Fibroblast of mammary gland (primary cell): Measurements from ENCODE around the gene HDAC3.

ENCODE experiments used
- DNase-seq: peaks from one replicate; pipeline ENCODE4 v3.0.0-alpha.2; 2010; ENCODE audit warnings: low read depth
- H3K4me3 ChIP-seq: 2 replicates; pipeline ENCODE4 v1.5.1; 2011; ENCODE audit warnings: low read depth, mild to moderate bottlenecking, low read length, moderate library complexity; ENCODE audit not compliant: control insufficient read depth
- TF ChIP-seq, protein P1 (sequence below): conservative IDR thresholded peaks from 2 replicates; pipeline ENCODE4 v1.5.1; 2011; ENCODE audit warnings: low read depth, low read length, inconsistent platforms; ENCODE audit not compliant: control insufficient read depth, insufficient read depth

HDAC3 gene

DNA sequence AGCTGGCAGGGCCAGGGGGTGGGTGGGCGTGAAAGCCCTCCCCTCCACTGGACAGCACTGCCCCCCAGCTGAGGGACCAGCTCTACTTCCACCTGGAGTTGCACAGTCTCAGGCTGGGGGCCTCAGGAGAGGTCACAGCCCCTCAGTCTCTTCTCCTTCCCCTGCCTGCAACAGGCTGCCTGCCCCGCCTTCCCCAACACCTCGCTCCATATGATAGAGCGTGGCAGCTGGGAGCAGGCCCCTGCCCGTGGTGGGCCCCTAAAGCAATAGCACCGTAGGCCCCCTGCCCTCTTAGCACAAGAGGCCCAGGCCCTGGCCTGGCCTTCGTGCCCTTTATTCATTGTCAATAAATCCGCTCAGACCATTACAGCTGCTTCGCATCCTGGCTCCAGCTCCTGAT, 4.0 kb upstream of the HDAC3 start:
- no peak overlapping the region for H3K4me3 ChIP-seq
- TF ChIP-seq, protein P1, sequence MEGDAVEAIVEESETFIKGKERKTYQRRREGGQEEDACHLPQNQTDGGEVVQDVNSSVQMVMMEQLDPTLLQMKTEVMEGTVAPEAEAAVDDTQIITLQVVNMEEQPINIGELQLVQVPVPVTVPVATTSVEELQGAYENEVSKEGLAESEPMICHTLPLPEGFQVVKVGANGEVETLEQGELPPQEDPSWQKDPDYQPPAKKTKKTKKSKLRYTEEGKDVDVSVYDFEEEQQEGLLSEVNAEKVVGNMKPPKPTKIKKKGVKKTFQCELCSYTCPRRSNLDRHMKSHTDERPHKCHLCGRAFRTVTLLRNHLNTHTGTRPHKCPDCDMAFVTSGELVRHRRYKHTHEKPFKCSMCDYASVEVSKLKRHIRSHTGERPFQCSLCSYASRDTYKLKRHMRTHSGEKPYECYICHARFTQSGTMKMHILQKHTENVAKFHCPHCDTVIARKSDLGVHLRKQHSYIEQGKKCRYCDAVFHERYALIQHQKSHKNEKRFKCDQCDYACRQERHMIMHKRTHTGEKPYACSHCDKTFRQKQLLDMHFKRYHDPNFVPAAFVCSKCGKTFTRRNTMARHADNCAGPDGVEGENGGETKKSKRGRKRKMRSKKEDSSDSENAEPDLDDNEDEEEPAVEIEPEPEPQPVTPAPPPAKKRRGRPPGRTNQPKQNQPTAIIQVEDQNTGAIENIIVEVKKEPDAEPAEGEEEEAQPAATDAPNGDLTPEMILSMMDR: no peak
- no peak for DNase-seq

DNA sequence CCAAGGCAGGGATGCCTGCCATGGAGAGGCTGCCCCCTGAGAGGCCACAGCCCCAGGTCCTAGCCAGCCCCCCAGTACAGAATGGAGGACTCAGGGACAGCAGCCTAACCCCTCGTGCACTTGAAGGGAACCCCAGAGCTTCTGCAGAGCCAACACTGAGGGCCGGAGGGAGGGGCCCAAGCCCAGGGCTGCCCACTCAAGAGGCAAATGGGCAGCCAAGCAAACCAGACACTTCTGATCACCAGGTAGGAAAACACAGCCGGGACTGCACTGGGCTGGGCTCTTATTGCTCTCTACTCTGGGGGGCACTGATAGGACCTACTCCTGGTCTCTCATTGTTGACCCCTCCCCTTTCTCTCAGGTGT, 3.4 kb upstream of the HDAC3 start:
- TF ChIP-seq, protein P1: no peak
- no peak overlapping the region for H3K4me3 ChIP-seq
- DNase-seq: no peak

DNA sequence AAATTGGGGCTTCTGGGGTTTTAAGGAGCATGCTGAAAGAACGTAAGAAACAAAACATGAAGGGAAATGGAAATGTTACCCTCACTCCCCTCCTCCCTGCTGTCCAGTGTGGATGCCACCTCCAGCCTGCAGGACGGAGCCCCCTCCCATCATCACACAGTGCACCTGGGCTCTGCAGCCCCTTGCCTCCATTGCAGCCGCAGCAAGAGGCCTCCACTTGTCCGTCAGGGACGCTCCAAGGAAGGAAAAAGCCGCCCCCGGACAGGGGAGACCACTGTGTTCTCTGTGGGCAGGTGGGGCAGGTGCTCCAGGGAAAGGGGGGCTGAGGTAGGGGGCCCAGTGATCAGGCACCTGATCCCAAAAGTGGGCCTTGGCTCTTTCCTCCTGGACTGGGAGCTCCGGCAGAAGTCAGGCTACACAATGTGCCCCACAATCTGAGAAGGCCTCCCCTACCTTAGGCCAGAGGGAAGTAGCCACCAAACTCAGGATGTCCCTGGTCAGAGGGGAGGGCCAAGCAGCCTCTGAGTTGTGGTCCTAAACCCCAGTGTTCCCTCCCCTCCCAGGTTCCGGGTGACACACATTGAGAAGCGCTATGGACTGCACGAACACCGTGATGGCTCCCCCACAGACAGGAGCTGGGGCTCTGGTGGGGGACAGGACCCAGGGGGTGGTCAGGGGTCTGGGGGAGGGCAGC, 2.9 kb upstream of the HDAC3 start:
- no peak for DNase-seq
- H3K4me3 ChIP-seq: no peak overlapping the region
- TF ChIP-seq, protein P1: no peak

DNA sequence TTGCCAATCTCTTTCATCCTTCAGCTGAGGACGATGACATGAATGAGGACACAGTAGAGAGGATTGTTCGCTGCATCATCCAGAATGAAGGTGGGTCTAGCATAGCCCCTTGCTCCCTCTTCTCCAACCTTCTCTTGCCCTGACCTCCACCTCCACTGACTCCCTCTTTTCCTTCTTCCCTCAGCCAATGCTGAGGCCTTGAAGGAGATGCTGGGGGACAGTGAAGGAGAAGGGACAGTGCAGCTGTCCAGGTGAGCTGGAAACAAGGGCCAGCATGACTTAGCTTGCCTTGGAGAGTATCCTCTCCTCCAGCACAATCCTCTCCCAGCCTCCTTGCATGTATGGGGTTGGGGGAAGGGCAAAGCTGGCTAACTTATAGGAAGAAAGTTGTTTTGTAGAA, 2.1 kb upstream of the HDAC3 start:
- H3K4me3 ChIP-seq: no peak overlapping the region
- DNase-seq: no peak
- TF ChIP-seq, protein P1: no peak

DNA sequence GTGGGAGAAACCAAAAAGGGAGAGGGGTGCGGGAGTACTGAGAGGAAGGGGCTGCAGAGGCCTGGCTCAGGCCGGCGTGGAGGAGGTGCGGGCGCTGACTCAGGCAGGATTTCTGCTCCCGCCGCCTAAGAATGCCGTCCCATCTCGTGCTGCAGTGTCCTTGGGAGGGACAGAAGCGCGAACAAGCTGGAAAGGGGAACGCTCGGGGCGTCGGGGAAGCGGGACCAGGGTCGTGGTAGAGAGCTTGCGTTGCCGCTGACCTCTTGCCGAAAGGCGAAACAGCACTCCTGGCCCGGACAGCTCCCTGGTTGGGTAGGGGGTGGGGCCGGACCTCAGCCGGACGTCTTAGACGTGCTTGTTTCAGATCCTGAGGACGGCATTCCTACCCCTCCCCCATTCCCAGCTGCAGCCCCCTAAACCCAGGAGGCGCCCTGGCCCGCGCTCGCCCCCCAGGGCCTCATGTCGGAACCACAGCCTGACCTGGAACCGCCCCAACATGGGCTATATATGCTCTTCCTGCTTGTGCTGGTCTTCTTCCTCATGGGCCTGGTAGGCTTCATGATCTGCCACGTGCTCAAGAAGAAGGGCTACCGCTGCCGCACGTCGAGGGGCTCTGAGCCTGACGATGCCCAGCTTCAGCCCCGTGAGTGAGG, 1.2 kb upstream of the HDAC3 start:
- H3K4me3 ChIP-seq: peak overlapping the region; percentile 92
- peak; percentile 41 for DNase-seq
- TF ChIP-seq, protein P1: peak; percentile 28

DNA sequence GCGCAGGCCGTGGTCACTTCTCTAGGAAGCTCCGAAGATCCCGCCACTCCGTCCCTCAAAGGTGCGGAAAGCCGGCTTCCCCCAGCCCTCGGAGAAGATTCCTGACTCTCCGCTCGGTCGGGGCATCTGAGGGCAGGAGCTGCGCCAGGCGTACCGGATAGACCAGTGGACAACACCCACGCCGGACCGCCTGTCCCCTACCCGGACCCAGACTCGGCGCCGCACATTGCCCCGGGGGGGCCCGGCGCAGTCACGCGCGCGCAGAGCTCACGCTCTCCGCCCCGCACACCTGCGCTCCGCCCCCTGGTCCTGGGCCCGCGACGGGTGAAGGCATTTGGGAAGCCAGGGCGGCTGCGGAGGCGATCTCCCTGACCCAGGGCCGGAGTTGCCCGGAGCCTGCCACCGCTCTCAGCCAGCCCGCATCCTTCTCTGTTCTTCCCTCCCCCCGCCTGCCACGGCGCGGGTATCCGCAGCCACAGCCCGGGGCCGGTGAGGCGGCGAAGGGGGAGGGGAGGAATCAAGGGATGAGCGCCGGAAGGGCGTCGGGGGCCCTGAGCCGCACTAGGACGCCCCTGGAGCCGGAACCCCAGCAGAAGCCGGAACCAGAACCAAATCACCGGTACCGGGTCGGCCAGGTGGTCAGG, 596 bp upstream of the HDAC3 start:
- no peak for DNase-seq
- H3K4me3 ChIP-seq: peak overlapping the region; percentile 92
- TF ChIP-seq, protein P1: no peak
